HEK293 (cell line): ENCODE data around the gene BCL2.
A peak's percentile ranks its signal among the peaks of the same experiment; 100 is the strongest.

Experiments used
- CTCF ChIA-PET: fragments of 350-600 bp; formaldehyde crosslinking; extraction: SDS; loops from one replicate; lab custom pipeline; 2021; ENCODE audit warnings: antibody characterized with exemption; lab: Yijun Ruan, JAX
- POLR2A ChIA-PET: fragments of 300-600 bp; formaldehyde crosslinking; extraction: SDS; loops from one replicate; lab custom pipeline; 2020; ENCODE audit warnings: antibody characterized with exemption, inconsistent platforms; lab: Yijun Ruan, JAX
- H3K27ac ChIP-seq: fragments of 200-500 bp; sonication (Bioruptor generic); 2 replicates; pipeline ENCODE4 v1.5.1; 2014; ENCODE audit warnings: low read depth, low read length, control low read depth, inconsistent platforms; ENCODE audit errors: extremely low read depth
- H3K36me3 ChIP-seq, 2 experiments: fragments of 200-500 bp in 1 of 2; sonication (Bioruptor generic) in 1 of 2; 1 replicate in 1 of 2; 2 replicates in 1 of 2; pipeline ENCODE4 v1.5.1; 2014 to 2017; ENCODE audit warnings: inconsistent platforms in 2 of 2, low read length in 2 of 2; ENCODE audit not compliant: control insufficient read depth in 2 of 2, insufficient read depth in 1 of 2
- H3K4me1 ChIP-seq: fragments of 200-500 bp; sonication (Bioruptor generic); 2 replicates; pipeline ENCODE4 v1.5.1; 2014; ENCODE audit warnings: mild to moderate bottlenecking, low read length, inconsistent platforms; ENCODE audit not compliant: control insufficient read depth, insufficient read depth
- H3K4me3 ChIP-seq: 2 replicates; pipeline ENCODE4 v1.5.1; 2011; ENCODE audit warnings: low read depth, mild to moderate bottlenecking, control low read depth, low read length, moderate library complexity
- H3K9me3 ChIP-seq: fragments of 200-500 bp; sonication (Bioruptor generic); 2 replicates; pipeline ENCODE4 v1.5.1; 2014; ENCODE audit warnings: low read depth, low read length, inconsistent platforms; ENCODE audit not compliant: control insufficient read depth, insufficient read depth
- MYNN ChIP-seq: fragments of 450-650 bp; formaldehyde crosslinking; IDR thresholded peaks from 2 replicates; pipeline ENCODE4 v1.5.1; 2016; ENCODE audit warnings: missing biosample characterization, missing genetic modification characterization, borderline replicate concordance
- MZF1 ChIP-seq: fragments of 450-650 bp; formaldehyde crosslinking; IDR thresholded peaks from 2 replicates; pipeline ENCODE4 v1.5.1; 2017; ENCODE audit warnings: missing biosample characterization, missing genetic modification characterization, borderline replicate concordance
- SCRT1 ChIP-seq: fragments of 450-650 bp; formaldehyde crosslinking; IDR thresholded peaks from 2 replicates; pipeline ENCODE4 v1.5.1; 2016; ENCODE audit warnings: missing biosample characterization, missing genetic modification characterization, borderline replicate concordance
- SCRT2 ChIP-seq: fragments of 450-650 bp; formaldehyde crosslinking; IDR thresholded peaks from 2 replicates; pipeline ENCODE4 v1.5.1; 2016; ENCODE audit warnings: missing biosample characterization, missing genetic modification characterization
- ZNF133 ChIP-seq: fragments of 450-650 bp; formaldehyde crosslinking; IDR thresholded peaks from 2 replicates; pipeline ENCODE4 v1.5.1; 2016; ENCODE audit warnings: missing biosample characterization, missing genetic modification characterization
- ZNF138 ChIP-seq: fragments of 450-650 bp; formaldehyde crosslinking; IDR thresholded peaks from 2 replicates; pipeline ENCODE4 v1.5.1; 2016; ENCODE audit warnings: missing biosample characterization, missing genetic modification characterization, borderline replicate concordance
- ZNF596 ChIP-seq: fragments of 450-650 bp; IDR thresholded peaks from 2 replicates; pipeline ENCODE4 v1.5.0; 2018; ENCODE audit warnings: missing biosample characterization, mild to moderate bottlenecking, missing genetic modification characterization, moderate library complexity
- ZNF777 ChIP-seq: fragments of 450-650 bp; formaldehyde crosslinking; IDR thresholded peaks from 2 replicates; pipeline ENCODE4 v1.5.1; 2017; ENCODE audit warnings: missing biosample characterization, missing genetic modification characterization, borderline replicate concordance
- ZNF791 ChIP-seq: fragments of 450-650 bp; formaldehyde crosslinking; IDR thresholded peaks from 2 replicates; pipeline ENCODE4 v1.5.1; 2016; ENCODE audit warnings: missing biosample characterization, missing genetic modification characterization
- TF ChIP-seq, protein P1 (sequence below): fragments of 450-650 bp; formaldehyde crosslinking; IDR thresholded peaks from 2 replicates; pipeline ENCODE4 v1.5.0; 2017; ENCODE audit warnings: missing biosample characterization, missing genetic modification characterization, borderline replicate concordance
- TF ChIP-seq, protein P2 (sequence below): fragments of 450-650 bp; formaldehyde crosslinking; IDR thresholded peaks from 2 replicates; pipeline ENCODE4 v1.5.1; 2017; ENCODE audit warnings: missing biosample characterization, missing genetic modification characterization
- TF ChIP-seq, protein P3 (sequence below): fragments of 450-650 bp; formaldehyde crosslinking; IDR thresholded peaks from 2 replicates; pipeline ENCODE4 v1.5.1; 2016; ENCODE audit warnings: missing biosample characterization, missing genetic modification characterization

Gene BCL2

DNA sequence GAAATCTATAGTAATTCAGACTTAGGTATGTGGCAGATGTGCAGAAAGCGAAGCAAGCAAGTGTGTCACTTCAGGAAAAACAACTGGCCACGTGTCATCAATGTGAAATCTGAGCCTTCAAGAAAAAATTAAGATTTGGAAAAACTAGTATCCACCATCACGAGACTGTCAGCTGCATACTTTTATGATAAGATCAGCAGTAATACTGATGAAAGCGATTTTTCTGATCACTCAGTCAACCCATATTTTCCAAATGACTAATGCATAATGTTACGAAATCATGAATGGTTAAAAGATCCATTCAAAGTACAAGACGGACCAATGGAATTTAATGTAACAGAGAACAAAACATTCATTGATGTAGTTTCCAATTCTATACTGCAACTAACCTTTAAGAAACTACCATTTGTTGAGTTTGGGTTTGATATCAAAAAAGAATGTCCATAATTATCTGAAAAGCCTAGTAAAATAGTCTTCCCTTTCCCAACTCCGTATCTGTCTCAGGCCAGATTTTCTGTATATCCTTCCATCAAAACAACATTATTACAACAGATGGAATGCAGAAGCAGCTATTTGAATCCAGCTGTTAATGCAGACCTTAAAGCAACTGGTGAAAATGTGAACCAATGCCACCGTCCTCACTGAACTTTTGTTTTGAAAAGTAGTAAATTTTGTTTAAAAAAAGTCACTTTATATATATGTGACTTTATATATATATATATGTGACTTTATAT, 17.0 kb upstream of the BCL2 start:
- Histone ChIP-seq H3K9me3 (no peaks in the 10 kb centered on the region), H3K27ac (no peak overlapping the region), H3K36me3 (peaks cover 64 to 74% of the 10 kb centered on the region in 2 experiments), H3K4me3 (no peak overlapping the region), H3K4me1 (no peaks in the 10 kb centered on the region)
- TF ChIP-seq ZNF777 (tag by site-specific recombination) (no peak), ZNF791 (tag by site-specific recombination) (no peak), ZNF138 (tag by site-specific recombination) (no peak), MYNN (no peak)
- TF ChIP-seq, protein P1, sequence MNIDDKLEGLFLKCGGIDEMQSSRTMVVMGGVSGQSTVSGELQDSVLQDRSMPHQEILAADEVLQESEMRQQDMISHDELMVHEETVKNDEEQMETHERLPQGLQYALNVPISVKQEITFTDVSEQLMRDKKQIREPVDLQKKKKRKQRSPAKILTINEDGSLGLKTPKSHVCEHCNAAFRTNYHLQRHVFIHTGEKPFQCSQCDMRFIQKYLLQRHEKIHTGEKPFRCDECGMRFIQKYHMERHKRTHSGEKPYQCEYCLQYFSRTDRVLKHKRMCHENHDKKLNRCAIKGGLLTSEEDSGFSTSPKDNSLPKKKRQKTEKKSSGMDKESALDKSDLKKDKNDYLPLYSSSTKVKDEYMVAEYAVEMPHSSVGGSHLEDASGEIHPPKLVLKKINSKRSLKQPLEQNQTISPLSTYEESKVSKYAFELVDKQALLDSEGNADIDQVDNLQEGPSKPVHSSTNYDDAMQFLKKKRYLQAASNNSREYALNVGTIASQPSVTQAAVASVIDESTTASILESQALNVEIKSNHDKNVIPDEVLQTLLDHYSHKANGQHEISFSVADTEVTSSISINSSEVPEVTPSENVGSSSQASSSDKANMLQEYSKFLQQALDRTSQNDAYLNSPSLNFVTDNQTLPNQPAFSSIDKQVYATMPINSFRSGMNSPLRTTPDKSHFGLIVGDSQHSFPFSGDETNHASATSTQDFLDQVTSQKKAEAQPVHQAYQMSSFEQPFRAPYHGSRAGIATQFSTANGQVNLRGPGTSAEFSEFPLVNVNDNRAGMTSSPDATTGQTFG (tag by site-specific recombination): no peak
- TF ChIP-seq, protein P2, sequence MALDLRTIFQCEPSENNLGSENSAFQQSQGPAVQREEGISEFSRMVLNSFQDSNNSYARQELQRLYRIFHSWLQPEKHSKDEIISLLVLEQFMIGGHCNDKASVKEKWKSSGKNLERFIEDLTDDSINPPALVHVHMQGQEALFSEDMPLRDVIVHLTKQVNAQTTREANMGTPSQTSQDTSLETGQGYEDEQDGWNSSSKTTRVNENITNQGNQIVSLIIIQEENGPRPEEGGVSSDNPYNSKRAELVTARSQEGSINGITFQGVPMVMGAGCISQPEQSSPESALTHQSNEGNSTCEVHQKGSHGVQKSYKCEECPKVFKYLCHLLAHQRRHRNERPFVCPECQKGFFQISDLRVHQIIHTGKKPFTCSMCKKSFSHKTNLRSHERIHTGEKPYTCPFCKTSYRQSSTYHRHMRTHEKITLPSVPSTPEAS (tag by site-specific recombination): no peak
- CTCF ChIA-PET: interaction anchor here (0.7 to 2.1 kb wide), 8 partner anchors 13 to 320 kb away, joined by 3 to 7 read pairs (median 4); no protein-coding TSS in a partner anchor
- POLR2A ChIA-PET: interaction anchor here (0.7 kb wide), 1 partner anchor 31 kb away, joined by 4 read pairs; no protein-coding TSS in a partner anchor

DNA sequence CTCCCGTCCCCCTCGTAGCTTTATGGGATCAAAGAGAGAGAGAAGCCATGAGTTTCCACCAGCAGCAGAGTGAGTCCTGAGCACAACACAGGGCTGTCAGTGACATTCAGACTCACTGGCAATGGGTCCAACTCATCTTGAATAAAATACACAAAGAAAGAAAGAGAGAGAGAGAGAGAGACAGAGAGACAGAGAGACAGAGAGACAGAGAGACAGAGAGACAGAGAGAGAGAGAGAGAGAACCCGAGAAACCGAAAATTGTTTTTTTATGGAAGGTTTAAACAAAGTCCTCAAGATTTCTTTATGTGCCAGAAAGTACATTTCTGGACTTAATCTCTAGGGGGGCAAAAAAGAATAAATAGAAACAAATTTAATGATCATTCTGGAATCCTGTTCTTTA, 11.5 kb upstream of the BCL2 start:
- no peak overlapping the region for H3K27ac ChIP-seq
- H3K36me3 ChIP-seq: peaks cover 29 to 50% of the 10 kb centered on the region in 2 experiments
- H3K9me3 ChIP-seq: no peaks in the 10 kb centered on the region
- CTCF ChIA-PET: interaction anchor here (0.7 to 2.7 kb wide), 5 partner anchors 9 to 604 kb away, joined by 3 to 19 read pairs (median 5); no protein-coding TSS in a partner anchor
- POLR2A ChIA-PET: interaction anchor here (0.7 kb wide), 1 partner anchor 395 kb away, joined by 4 read pairs; no protein-coding TSS in a partner anchor
- no peaks in the 10 kb centered on the region for H3K4me1 ChIP-seq
- no peak overlapping the region for H3K4me3 ChIP-seq
- TF ChIP-seq ZNF133 (tag by site-specific recombination) (no peak), ZNF596 (peak; percentile 94)

GRCh38 chr18:63329431-63330145, 10.0 kb upstream of the BCL2 start:
- POLR2A ChIA-PET: no interaction called here
- peaks cover 19 to 36% of the 10 kb centered on the region in 2 experiments for H3K36me3 ChIP-seq
- no peaks in the 10 kb centered on the region for H3K9me3 ChIP-seq
- CTCF ChIA-PET: interaction anchor here (0.6 to 2.7 kb wide), 4 partner anchors 10 to 411 kb away, joined by 3 to 19 read pairs (median 6); no protein-coding TSS in a partner anchor
- H3K4me3 ChIP-seq: no peak overlapping the region
- no peaks in the 10 kb centered on the region for H3K4me1 ChIP-seq
- TF ChIP-seq SCRT1 (tag by site-specific recombination) (peak; percentile 30; the same call in 1 of the 2 replicates), MZF1 (no peak), SCRT2 (peak; percentile 52)
- TF ChIP-seq, protein P3, sequence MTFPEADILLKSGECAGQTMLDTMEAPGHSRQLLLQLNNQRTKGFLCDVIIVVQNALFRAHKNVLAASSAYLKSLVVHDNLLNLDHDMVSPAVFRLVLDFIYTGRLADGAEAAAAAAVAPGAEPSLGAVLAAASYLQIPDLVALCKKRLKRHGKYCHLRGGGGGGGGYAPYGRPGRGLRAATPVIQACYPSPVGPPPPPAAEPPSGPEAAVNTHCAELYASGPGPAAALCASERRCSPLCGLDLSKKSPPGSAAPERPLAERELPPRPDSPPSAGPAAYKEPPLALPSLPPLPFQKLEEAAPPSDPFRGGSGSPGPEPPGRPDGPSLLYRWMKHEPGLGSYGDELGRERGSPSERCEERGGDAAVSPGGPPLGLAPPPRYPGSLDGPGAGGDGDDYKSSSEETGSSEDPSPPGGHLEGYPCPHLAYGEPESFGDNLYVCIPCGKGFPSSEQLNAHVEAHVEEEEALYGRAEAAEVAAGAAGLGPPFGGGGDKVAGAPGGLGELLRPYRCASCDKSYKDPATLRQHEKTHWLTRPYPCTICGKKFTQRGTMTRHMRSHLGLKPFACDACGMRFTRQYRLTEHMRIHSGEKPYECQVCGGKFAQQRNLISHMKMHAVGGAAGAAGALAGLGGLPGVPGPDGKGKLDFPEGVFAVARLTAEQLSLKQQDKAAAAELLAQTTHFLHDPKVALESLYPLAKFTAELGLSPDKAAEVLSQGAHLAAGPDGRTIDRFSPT: no peak
- no peak overlapping the region for H3K27ac ChIP-seq
